GM12878 (cell line): ENCODE results near the gene SLC4A2. TPM values are rescaled to one million over a fixed set of nuclear protein-coding genes. Genes with fewer than 3 reads are reported as not detected.

ENCODE experiments used
- ATF7 ChIP-seq: fragments of 450-650 bp; IDR thresholded peaks from 2 replicates; pipeline ENCODE4 v1.6.1; 2016; ENCODE audit warnings: low read depth, mild to moderate bottlenecking
- BCL11A ChIP-seq: IDR thresholded peaks from 2 replicates; pipeline ENCODE4 v1.6.1; 2011; ENCODE audit warnings: low read depth, low read length
- CEBPB ChIP-seq, 2 experiments: fragments of 150-350 bp in 1 of 2; IDR thresholded peaks; 2 replicates each; pipeline ENCODE4 v1.6.1; 2012 to 2014; ENCODE audit warnings: low read depth in 2 of 2, low read length in 2 of 2, borderline replicate concordance in 1 of 2, inconsistent platforms in 1 of 2
- ETV6 ChIP-seq, 2 experiments: fragments of 450-650 bp in 1 of 2; IDR thresholded peaks in 1 of 2; conservative IDR thresholded peaks in 1 of 2; 2 replicates each; pipeline ENCODE4 v1.6.1; 2014; ENCODE audit warnings: antibody characterized with exemption in 1 of 2, borderline replicate concordance in 1 of 2, low read depth in 1 of 2, mild to moderate bottlenecking in 1 of 2, moderate library complexity in 1 of 2
- NR2F1 ChIP-seq: fragments of 450-650 bp; conservative IDR thresholded peaks from 2 replicates; pipeline ENCODE4 v1.6.1; 2017; ENCODE audit warnings: mild to moderate bottlenecking
- POU2F2 ChIP-seq: IDR thresholded peaks from 3 replicates; pipeline ENCODE4 v1.6.1; 2011; ENCODE audit warnings: low read depth, mild to moderate bottlenecking, low read length, borderline replicate concordance
- RAD21 ChIP-seq: IDR thresholded peaks from 2 replicates; pipeline ENCODE4 v1.6.1; 2011; ENCODE audit warnings: mild to moderate bottlenecking, low read depth, low read length, moderate library complexity; ENCODE audit not compliant: insufficient read depth
- RB1 ChIP-seq: fragments of 450-650 bp; formaldehyde crosslinking; IDR thresholded peaks from 2 replicates; pipeline ENCODE4 v1.6.1; 2017; ENCODE audit warnings: mild to moderate bottlenecking, borderline replicate concordance
- SMAD1 ChIP-seq: fragments of 450-650 bp; IDR thresholded peaks from 2 replicates; pipeline ENCODE4 v1.6.1; 2018; ENCODE audit warnings: mild to moderate bottlenecking, low read depth; ENCODE audit not compliant: partially characterized antibody
- SMAD5 ChIP-seq: IDR thresholded peaks from 2 replicates; pipeline ENCODE4 v1.6.1; 2016; ENCODE audit warnings: antibody characterized with exemption, low read depth
- SMARCA5 ChIP-seq: fragments of 450-650 bp; IDR thresholded peaks from 2 replicates; pipeline ENCODE4 v1.6.1; 2017; ENCODE audit warnings: mild to moderate bottlenecking
- SPI1 ChIP-seq: IDR thresholded peaks from 2 replicates; pipeline ENCODE4 v1.6.1; 2011; ENCODE audit warnings: low read depth, mild to moderate bottlenecking, low read length, moderate library complexity, borderline replicate concordance; ENCODE audit not compliant: insufficient read depth
- SRF ChIP-seq, 2 experiments: IDR thresholded peaks; 2 replicates each; pipeline ENCODE4 v1.6.1; 2011; ENCODE audit warnings: low read depth in 2 of 2, low read length in 2 of 2, mild to moderate bottlenecking in 1 of 2, moderate library complexity in 1 of 2
- TCF12 ChIP-seq: IDR thresholded peaks from 2 replicates; pipeline ENCODE4 v1.6.1; 2011; ENCODE audit warnings: low read depth, mild to moderate bottlenecking, low read length
- TCF7 ChIP-seq: IDR thresholded peaks from 2 replicates; pipeline ENCODE4 v1.6.1; 2014; ENCODE audit warnings: antibody characterized with exemption, borderline replicate concordance
- YBX1 ChIP-seq: fragments of 450-650 bp; IDR thresholded peaks from 2 replicates; pipeline ENCODE4 v1.6.1; 2016; ENCODE audit warnings: antibody characterized with exemption
- ZBED1 ChIP-seq: IDR thresholded peaks from 2 replicates; pipeline ENCODE4 v1.6.1; 2016; ENCODE audit warnings: borderline replicate concordance
- ZNF24 ChIP-seq: fragments of 450-650 bp; IDR thresholded peaks from 2 replicates; pipeline ENCODE4 v1.6.1; 2017; ENCODE audit warnings: antibody characterized with exemption, mild to moderate bottlenecking
- polyA plus RNA-seq, 11 experiments: library from polyadenylated mRNA; depleted of rRNA in 4 of 11; unstranded in 6 of 11; stranded (reverse) in 5 of 11; fragments of >200 nt; fragmentation: Nextera tagmentation in 4 of 11; fragmentation: Illumina TruSeq in 1 of 11; extraction: Ambion mirVana in 4 of 11; extraction: Trizol in 1 of 11; gene quantifications; 1 replicate in 1 of 11; 2 replicates in 10 of 11; pipeline versions ENCODE4 v1.2.1 to v1.2.3, GENCODE V29; 2011 to 2016; ENCODE audit warnings: inconsistent platforms in 2 of 11, missing spikeins in 2 of 11, low read depth in 1 of 11
- total RNA-seq, 4 experiments: library from RNA; depleted of rRNA in 3 of 4; stranded (reverse); fragments of >200 nt in 3 of 4; fragmentation: Illumina TruSeq in 1 of 4; extraction: Trizol in 1 of 4; gene quantifications; 2 replicates each; pipeline versions ENCODE4 v1.2.1 to v1.2.3, GENCODE V29; 2013 to 2021
- TF ChIP-seq, protein P1 (sequence below): fragments of 450-650 bp; formaldehyde crosslinking; IDR thresholded peaks from 2 replicates; pipeline ENCODE4 v1.4.0; 2020; ENCODE audit warnings: mild to moderate bottlenecking, moderate library complexity
- TF ChIP-seq, protein P2 (sequence below): IDR thresholded peaks from 2 replicates; pipeline ENCODE4 v1.6.1; 2012; ENCODE audit warnings: low read depth, low read length, improper control_type of control experiment
- TF ChIP-seq, protein P3 (sequence below), 3 experiments: IDR thresholded peaks in 2 of 3; conservative IDR thresholded peaks in 1 of 3; 2 replicates each; pipeline ENCODE4 v1.5.1; 2011; ENCODE audit warnings: low read depth in 3 of 3, low read length in 3 of 3, mild to moderate bottlenecking in 3 of 3, control low read depth in 2 of 3, moderate library complexity in 2 of 3, inconsistent platforms in 1 of 3, mixed read lengths in 1 of 3; ENCODE audit not compliant: control insufficient read depth in 2 of 3, insufficient read depth in 1 of 3; ENCODE audit errors: extremely low read depth in 1 of 3
- TF ChIP-seq, protein P4 (sequence below): IDR thresholded peaks from 2 replicates; pipeline ENCODE4 v1.6.1; 2012; ENCODE audit warnings: low read depth, low read length, improper control_type of control experiment

The SLC4A2 gene
- total and polyA plus RNA-seq, 10 of the 15 experiments (the other 5 are each of a cell fraction or from before 2014, with no cell fraction given) = 2.7 to 78.6 (median 30.1) TPM

DNA sequence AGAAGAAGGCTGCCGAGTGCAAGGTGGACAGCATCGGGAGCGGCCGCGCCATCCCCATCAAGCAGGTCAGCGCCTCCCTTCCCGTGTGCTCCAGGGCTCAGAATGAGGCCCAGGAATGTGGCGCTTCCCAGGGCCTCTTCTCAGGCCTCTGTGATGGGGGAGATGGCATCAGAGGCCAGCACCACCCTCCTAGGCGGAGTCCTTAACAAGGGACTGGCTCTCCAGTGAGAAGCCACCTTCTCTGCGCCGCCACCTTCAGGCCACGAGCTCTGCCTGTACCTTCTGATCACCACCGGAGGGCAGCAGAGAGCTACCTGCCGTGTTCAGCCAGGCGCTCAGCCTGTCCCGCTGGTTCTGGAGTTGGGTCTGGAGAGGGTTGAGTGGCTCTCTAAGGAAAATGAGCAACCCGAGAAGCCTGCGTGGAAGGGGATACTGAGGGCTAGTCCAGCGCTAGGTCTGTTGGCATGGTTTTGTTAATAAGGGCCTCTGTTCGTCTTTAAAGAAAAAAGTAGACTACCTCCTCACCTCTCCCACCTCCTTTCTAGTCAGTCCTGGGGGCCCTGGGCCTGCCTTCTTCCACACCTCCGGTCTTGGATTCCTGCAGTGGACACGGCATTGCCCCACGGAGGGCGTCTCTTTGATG lies 64.6 kb downstream of the SLC4A2 start (continued):
- TF ChIP-seq, protein P1, sequence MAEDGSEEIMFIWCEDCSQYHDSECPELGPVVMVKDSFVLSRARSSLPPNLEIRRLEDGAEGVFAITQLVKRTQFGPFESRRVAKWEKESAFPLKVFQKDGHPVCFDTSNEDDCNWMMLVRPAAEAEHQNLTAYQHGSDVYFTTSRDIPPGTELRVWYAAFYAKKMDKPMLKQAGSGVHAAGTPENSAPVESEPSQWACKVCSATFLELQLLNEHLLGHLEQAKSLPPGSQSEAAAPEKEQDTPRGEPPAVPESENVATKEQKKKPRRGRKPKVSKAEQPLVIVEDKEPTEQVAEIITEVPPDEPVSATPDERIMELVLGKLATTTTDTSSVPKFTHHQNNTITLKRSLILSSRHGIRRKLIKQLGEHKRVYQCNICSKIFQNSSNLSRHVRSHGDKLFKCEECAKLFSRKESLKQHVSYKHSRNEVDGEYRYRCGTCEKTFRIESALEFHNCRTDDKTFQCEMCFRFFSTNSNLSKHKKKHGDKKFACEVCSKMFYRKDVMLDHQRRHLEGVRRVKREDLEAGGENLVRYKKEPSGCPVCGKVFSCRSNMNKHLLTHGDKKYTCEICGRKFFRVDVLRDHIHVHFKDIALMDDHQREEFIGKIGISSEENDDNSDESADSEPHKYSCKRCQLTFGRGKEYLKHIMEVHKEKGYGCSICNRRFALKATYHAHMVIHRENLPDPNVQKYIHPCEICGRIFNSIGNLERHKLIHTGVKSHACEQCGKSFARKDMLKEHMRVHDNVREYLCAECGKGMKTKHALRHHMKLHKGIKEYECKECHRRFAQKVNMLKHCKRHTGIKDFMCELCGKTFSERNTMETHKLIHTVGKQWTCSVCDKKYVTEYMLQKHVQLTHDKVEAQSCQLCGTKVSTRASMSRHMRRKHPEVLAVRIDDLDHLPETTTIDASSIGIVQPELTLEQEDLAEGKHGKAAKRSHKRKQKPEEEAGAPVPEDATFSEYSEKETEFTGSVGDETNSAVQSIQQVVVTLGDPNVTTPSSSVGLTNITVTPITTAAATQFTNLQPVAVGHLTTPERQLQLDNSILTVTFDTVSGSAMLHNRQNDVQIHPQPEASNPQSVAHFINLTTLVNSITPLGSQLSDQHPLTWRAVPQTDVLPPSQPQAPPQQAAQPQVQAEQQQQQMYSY (CRISPR knock-in tag) = no peak
- no peak for TF ChIP-seq POU2F2
- peak; percentile 86 for TF ChIP-seq RAD21
- no peak for TF ChIP-seq SMAD5
- no peak for TF ChIP-seq SMARCA5
- TF ChIP-seq CEBPB (IDR thresholded peaks at IDR 0.05; ENCODE audit: borderline replicate concordance in 1 of 2, low read depth in 2 of 2, low read length in 2 of 2) = no peak
- TF ChIP-seq RB1 = 0 out of 2 replicates have a peak, but pooled peaks have one; percentile 49
- no peak for TF ChIP-seq NR2F1
- no peak for TF ChIP-seq SRF (IDR thresholded peaks at IDR 0.05; ENCODE audit: low read depth in 2 of 2, low read length in 2 of 2)
- TF ChIP-seq TCF12 = no peak
- no peak for TF ChIP-seq ZBED1
- TF ChIP-seq, protein P2, sequence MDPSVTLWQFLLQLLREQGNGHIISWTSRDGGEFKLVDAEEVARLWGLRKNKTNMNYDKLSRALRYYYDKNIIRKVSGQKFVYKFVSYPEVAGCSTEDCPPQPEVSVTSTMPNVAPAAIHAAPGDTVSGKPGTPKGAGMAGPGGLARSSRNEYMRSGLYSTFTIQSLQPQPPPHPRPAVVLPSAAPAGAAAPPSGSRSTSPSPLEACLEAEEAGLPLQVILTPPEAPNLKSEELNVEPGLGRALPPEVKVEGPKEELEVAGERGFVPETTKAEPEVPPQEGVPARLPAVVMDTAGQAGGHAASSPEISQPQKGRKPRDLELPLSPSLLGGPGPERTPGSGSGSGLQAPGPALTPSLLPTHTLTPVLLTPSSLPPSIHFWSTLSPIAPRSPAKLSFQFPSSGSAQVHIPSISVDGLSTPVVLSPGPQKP = no peak
- no peak for TF ChIP-seq SMAD1
- TF ChIP-seq, protein P3, sequence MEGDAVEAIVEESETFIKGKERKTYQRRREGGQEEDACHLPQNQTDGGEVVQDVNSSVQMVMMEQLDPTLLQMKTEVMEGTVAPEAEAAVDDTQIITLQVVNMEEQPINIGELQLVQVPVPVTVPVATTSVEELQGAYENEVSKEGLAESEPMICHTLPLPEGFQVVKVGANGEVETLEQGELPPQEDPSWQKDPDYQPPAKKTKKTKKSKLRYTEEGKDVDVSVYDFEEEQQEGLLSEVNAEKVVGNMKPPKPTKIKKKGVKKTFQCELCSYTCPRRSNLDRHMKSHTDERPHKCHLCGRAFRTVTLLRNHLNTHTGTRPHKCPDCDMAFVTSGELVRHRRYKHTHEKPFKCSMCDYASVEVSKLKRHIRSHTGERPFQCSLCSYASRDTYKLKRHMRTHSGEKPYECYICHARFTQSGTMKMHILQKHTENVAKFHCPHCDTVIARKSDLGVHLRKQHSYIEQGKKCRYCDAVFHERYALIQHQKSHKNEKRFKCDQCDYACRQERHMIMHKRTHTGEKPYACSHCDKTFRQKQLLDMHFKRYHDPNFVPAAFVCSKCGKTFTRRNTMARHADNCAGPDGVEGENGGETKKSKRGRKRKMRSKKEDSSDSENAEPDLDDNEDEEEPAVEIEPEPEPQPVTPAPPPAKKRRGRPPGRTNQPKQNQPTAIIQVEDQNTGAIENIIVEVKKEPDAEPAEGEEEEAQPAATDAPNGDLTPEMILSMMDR (IDR thresholded peaks at IDR 0.05 in 2 of 3, conservative IDR thresholded peaks at IDR 0.05 in 1 of 3; ENCODE audit: control insufficient read depth in 2 of 3, extremely low read depth in 1 of 3, insufficient read depth in 1 of 3, low read depth in 3 of 3, low read length in 3 of 3) = peak; percentile 99; a peak in 5 of 6 replicates
- no peak for TF ChIP-seq YBX1
- no peak for TF ChIP-seq TCF7
- no peak for TF ChIP-seq BCL11A
- TF ChIP-seq SPI1 = no peak
- no peak for TF ChIP-seq ATF7
- no peak for TF ChIP-seq ETV6 (conservative IDR thresholded peaks at IDR 0.05 in 1 of 2, IDR thresholded peaks at IDR 0.05 in 1 of 2; ENCODE audit: borderline replicate concordance in 1 of 2, low read depth in 1 of 2)
- TF ChIP-seq ZNF24 = no peak
- TF ChIP-seq, protein P4, sequence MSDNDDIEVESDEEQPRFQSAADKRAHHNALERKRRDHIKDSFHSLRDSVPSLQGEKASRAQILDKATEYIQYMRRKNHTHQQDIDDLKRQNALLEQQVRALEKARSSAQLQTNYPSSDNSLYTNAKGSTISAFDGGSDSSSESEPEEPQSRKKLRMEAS = 0 out of 2 replicates have a peak, but pooled peaks have one; percentile 28
